WTC11 (cell line): Measurements from ENCODE around the gene SPIRE2.

Experiments used
- EMX1 ChIP-seq: fragments of 250-450 bp; sonication (Bioruptor Pico); IDR thresholded peaks from 2 replicates; pipeline ENCODE4 v1.8.0; 2021; ENCODE audit warnings: mild to moderate bottlenecking
- NR2C2 ChIP-seq: sonication (generic); formaldehyde crosslinking; IDR thresholded peaks from 2 replicates; pipeline ENCODE4 v1.8.0; 2022; ENCODE audit warnings: mild to moderate bottlenecking, missing genetic modification reagents
- RELA ChIP-seq: sonication (generic); formaldehyde crosslinking; IDR thresholded peaks from 2 replicates; pipeline ENCODE4 v1.8.1; 2022; ENCODE audit warnings: missing genetic modification reagents, mild to moderate bottlenecking, borderline replicate concordance
- TEAD1 ChIP-seq: sonication (generic); formaldehyde crosslinking; IDR thresholded peaks from 2 replicates; pipeline ENCODE4 v1.8.0; 2022; ENCODE audit warnings: mild to moderate bottlenecking, missing genetic modification reagents
- TF ChIP-seq, protein P1 (sequence below): fragments of 200-600 bp; IDR thresholded peaks from 2 replicates; pipeline ENCODE4 v1.8.0; 2022; ENCODE audit warnings: antibody characterized with exemption
- TF ChIP-seq, protein P2 (sequence below): sonication (generic); formaldehyde crosslinking; IDR thresholded peaks from 2 replicates; pipeline ENCODE4 v1.8.0; 2022; ENCODE audit warnings: mild to moderate bottlenecking, missing genetic modification reagents

DNA sequence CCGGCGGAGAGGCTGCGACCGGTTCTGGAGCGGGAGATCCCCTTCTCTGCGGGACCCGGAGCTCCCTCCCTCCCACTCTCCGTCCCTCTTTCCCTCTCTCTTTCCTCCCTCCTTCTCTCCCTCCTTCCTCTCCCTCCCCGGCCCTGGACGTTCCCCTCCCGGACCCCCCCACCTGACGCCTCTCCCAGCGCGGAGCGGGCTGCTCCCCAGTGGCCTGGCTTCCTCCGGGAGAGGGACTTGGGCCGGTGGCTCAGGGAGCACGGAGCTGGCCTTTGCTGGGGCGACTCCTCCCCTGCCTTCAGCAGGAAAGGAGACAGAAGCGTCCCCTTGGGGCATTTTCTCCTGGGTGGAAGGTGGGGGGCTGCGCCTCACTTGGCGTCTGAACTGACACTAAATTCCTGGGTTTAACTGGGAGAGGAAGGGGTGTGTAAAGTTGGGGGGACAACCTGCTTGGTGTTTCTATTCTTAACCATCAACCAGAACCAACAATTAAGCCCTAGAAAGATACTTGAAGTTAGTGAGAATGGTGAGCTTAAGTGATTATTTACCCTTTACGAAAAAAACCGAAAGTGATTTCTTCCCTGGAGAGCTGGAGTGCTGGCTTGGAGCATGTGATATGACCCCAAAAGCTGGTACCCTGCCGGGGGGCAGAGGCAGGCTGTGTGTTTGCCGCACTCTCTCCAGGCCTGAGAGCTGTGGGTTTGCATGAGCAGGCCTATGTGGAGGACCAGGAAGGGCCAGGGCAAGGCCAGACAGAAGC lies 775 bp downstream of the SPIRE2 start:
- TF ChIP-seq, protein P1, sequence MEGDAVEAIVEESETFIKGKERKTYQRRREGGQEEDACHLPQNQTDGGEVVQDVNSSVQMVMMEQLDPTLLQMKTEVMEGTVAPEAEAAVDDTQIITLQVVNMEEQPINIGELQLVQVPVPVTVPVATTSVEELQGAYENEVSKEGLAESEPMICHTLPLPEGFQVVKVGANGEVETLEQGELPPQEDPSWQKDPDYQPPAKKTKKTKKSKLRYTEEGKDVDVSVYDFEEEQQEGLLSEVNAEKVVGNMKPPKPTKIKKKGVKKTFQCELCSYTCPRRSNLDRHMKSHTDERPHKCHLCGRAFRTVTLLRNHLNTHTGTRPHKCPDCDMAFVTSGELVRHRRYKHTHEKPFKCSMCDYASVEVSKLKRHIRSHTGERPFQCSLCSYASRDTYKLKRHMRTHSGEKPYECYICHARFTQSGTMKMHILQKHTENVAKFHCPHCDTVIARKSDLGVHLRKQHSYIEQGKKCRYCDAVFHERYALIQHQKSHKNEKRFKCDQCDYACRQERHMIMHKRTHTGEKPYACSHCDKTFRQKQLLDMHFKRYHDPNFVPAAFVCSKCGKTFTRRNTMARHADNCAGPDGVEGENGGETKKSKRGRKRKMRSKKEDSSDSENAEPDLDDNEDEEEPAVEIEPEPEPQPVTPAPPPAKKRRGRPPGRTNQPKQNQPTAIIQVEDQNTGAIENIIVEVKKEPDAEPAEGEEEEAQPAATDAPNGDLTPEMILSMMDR: no peak
- no peak for TF ChIP-seq RELA
- TF ChIP-seq EMX1 (CRISPR knock-in tag): no peak
- TF ChIP-seq, protein P2, sequence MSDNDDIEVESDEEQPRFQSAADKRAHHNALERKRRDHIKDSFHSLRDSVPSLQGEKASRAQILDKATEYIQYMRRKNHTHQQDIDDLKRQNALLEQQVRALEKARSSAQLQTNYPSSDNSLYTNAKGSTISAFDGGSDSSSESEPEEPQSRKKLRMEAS (CRISPR knock-in tag): no peak
- TF ChIP-seq TEAD1 (CRISPR knock-in tag): no peak
- no peak for TF ChIP-seq NR2C2 (CRISPR knock-in tag)
